Brain microvascular endothelial cell (primary cell): ENCODE results near the gene ATP8A2.

Experiments
- DNase-seq: peaks from one replicate; pipeline ENCODE4 v3.0.0-alpha.2; 2020
- H3K27ac ChIP-seq: fragments of 250-450 bp; sonication (Bioruptor Pico); 2 replicates; pipeline ENCODE4 v1.5.1; 2020; ENCODE audit warnings: mild to moderate bottlenecking, moderate library complexity
- H3K27me3 ChIP-seq: fragments of 250-450 bp; sonication (Bioruptor Pico); replicated peaks from 2 replicates; pipeline ENCODE4 v1.5.1; 2020; ENCODE audit warnings: mild to moderate bottlenecking
- H3K36me3 ChIP-seq: fragments of 250-450 bp; sonication (Bioruptor Pico); replicated peaks from 2 replicates; pipeline ENCODE4 v1.5.1; 2020; ENCODE audit warnings: mild to moderate bottlenecking
- H3K4me3 ChIP-seq: 2 replicates; pipeline ENCODE4 v1.5.1; 2011; ENCODE audit warnings: low read depth, mild to moderate bottlenecking, control low read depth, low read length, moderate library complexity
- in situ Hi-C: cut with HindIII; loops from 2 replicates; pipeline ENCODE4 v1.10.0; 2017; ENCODE audit warnings: low sequenced_read_pairs, low pct_ligation_motif_present
- TF ChIP-seq, protein P1 (sequence below): IDR thresholded peaks from 2 replicates; pipeline ENCODE4 v1.5.1; 2011; ENCODE audit warnings: low read depth, mild to moderate bottlenecking, moderate library complexity, low read length, control low read depth, inconsistent platforms; ENCODE audit errors: missing control alignments

Gene ATP8A2

DNA sequence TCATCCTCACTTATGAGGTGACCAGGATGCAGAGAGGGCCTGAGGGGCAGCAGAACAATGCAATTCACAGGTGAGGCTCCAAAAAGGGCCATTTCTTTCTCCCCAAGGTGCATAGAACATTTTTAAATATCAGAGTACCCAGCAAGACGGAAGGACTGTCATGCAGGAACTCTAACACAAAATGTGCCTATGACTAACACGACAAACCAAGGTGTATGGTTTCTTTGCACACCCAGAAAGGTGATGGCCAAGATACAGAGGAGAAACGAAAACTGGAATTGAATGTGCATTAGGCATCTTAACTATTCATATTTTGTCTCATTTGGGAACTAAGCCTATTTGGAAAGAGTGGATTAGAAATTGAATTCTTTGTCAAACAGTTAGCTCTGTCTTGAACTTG, 650.2 kb downstream of the ATP8A2 start:
- TF ChIP-seq, protein P1, sequence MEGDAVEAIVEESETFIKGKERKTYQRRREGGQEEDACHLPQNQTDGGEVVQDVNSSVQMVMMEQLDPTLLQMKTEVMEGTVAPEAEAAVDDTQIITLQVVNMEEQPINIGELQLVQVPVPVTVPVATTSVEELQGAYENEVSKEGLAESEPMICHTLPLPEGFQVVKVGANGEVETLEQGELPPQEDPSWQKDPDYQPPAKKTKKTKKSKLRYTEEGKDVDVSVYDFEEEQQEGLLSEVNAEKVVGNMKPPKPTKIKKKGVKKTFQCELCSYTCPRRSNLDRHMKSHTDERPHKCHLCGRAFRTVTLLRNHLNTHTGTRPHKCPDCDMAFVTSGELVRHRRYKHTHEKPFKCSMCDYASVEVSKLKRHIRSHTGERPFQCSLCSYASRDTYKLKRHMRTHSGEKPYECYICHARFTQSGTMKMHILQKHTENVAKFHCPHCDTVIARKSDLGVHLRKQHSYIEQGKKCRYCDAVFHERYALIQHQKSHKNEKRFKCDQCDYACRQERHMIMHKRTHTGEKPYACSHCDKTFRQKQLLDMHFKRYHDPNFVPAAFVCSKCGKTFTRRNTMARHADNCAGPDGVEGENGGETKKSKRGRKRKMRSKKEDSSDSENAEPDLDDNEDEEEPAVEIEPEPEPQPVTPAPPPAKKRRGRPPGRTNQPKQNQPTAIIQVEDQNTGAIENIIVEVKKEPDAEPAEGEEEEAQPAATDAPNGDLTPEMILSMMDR, result no peak
- Histone ChIP-seq H3K36me3 (no peaks in the 10 kb centered on the region), H3K4me3 (no peak overlapping the region), H3K27ac (no peak overlapping the region), H3K27me3 (no peaks in the 10 kb centered on the region)
- DNase-seq, result no peak
- in situ Hi-C loops, result no loop called here

DNA sequence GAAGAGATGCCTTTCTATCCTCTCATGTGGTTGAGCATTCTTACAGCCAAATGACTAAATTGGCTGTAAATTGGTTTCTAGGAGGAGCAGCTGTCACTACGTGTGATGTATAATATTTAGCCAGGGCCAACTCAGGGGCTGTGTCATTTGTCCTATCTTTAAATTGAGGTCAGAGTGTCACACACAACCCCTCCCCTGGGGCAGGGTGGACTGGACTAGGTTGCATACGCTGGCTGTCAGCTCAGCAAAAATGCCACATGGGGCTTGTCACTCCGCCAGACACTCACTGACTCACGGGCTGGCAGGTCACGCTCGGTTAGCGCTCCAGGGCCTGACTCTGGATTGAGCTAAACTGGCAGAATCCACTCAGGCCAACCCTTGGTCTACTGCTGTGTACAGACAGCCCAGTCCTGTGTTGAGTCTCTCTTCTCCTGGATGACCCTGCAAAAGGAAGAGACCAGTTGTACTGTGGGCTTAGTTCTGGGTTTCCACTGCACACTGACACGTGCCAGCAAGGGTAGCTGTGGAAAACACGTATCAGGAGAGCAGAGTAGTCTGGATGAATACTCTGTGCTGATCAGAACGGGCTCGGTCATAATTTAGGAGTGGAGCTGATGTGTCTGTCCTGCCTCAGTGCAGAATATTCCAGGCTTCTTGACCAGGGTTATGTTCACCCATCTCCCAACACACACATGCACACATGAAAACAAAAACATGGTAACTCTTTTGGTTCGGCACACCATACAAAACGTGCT, 650.9 kb downstream of the ATP8A2 start:
- H3K4me3 ChIP-seq, result no peak overlapping the region
- DNase-seq, result peak; percentile 78
- H3K27ac ChIP-seq, result no peak overlapping the region
- in situ Hi-C loops, result no loop called here
- no peaks in the 10 kb centered on the region for H3K27me3 ChIP-seq
- TF ChIP-seq, protein P1, result no peak
- H3K36me3 ChIP-seq, result no peaks in the 10 kb centered on the region

DNA sequence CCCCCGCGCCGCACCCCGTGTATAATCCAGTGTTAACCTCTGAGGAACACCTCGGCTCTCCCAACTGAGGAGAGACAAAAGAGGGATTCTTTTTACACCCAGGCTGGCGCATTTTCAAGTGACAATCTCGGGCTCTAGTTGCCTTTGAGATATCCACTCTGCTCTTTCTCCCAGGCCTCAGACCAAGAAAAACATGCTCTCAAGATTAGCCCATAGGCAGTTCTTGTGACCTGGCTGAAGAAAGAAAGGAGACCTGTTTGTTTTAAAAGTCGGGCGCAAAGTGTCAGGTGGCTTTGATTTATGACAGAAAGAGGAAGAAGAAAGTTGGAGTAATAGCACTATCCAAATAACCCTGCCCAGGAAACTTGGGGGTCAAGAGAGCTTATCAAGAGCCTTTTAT, 652.8 kb downstream of the ATP8A2 start:
- peak; percentile 35 for DNase-seq
- Histone ChIP-seq H3K4me3 (no peak overlapping the region), H3K27ac (no peak overlapping the region), H3K27me3 (no peaks in the 10 kb centered on the region), H3K36me3 (no peaks in the 10 kb centered on the region)
- TF ChIP-seq, protein P1, result no peak
- in situ Hi-C loops, result no loop called here

DNA sequence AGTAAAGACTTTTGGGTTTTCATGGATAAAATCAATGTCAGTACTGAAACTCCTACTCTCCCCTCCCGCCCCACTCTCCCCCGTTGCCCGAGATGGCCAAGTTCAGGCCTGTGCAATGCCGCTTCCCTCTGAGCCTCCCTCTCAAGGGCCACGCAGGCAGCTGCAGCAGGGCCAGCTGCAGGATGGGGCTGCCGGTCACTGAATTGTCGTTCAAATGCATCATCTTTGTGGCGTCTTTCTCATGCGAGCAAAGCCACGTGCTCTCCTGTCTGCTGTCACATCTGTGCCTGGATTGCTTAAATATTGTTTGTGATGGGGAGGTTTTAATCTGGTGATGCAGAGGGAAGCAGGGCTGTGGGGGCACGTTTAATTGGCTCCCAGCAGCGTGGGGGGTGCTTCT, 653.4 kb downstream of the ATP8A2 start:
- TF ChIP-seq, protein P1, result no peak
- H3K4me3 ChIP-seq, result no peak overlapping the region
- in situ Hi-C loops, result no loop called here
- H3K27me3 ChIP-seq, result no peaks in the 10 kb centered on the region
- DNase-seq, result no peak
- H3K27ac ChIP-seq, result no peak overlapping the region
- H3K36me3 ChIP-seq, result no peaks in the 10 kb centered on the region

DNA sequence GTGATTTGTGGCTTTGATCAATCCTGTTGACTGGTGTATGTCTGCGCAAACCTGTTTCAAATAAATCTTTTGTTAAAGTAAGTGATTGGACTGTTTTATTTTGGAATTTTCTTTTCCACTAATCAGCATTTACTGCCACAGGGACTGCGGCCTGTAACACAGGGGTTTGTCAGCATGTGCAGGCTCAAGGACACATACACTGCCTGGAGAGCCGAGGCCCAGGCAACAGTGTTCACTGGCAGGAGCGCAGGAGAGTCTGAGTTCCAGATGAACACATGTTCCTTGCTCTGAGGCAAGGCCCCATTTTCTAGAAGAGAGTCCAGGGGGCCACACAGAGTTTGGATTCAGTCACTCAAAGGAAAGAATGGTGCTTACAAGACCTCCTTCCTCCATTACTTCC, 654.0 kb downstream of the ATP8A2 start:
- in situ Hi-C loops, result no loop called here
- TF ChIP-seq, protein P1, result no peak
- no peak for DNase-seq
- Histone ChIP-seq H3K36me3 (no peaks in the 10 kb centered on the region), H3K27ac (no peak overlapping the region), H3K27me3 (no peaks in the 10 kb centered on the region), H3K4me3 (no peak overlapping the region)

DNA sequence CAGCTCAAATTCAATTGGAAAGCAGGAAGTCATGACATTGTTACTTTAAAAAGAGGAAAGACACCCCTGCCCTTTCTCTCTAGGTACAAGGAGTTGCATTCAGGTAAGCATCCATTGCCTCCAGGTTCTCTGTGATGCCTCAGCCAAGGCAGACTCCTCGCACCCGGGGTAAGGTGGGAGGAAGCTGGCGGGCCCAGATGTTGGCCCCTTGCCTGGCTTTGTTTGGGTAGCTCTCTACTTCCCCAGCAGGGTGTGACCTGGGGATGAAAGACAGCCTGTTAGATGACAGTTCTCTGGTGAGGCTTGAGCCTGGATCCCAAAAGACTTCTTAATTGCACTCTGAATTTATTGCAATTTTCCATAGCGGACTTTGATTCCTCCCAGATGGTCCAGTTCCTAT, 654.4 kb downstream of the ATP8A2 start:
- TF ChIP-seq, protein P1, result no peak
- H3K36me3 ChIP-seq, result no peaks in the 10 kb centered on the region
- in situ Hi-C loops, result no loop called here
- H3K27ac ChIP-seq, result no peak overlapping the region
- no peaks in the 10 kb centered on the region for H3K27me3 ChIP-seq
- no peak overlapping the region for H3K4me3 ChIP-seq
- DNase-seq, result no peak
